ENCODE measurements around the gene SLC22A7.

Gene SLC22A7

GRCh38 chr6:43268782-43269272 is 29.2 kb upstream of the SLC22A7 start:
- Histone ChIP-seq H2AFZ (peak overlapping the region; percentile 85), H3K9me3 (ENCODE audit: control insufficient read depth, low read length) (no peaks in the 10 kb centered on the region), H3K4me1 (peaks cover 14% of the 10 kb centered on the region), H3K27ac (no peak overlapping the region), H3K4me2 (ENCODE audit: low read length) (no peak overlapping the region), H3K4me3 (ENCODE audit: low read depth, low read length) (no peak overlapping the region), H3K9ac (no peak overlapping the region), H3K79me2 (no peaks in the 10 kb centered on the region), H3K27me3 (ENCODE audit: control insufficient read depth, insufficient read depth, low read length) (no peaks in the 10 kb centered on the region), H3K36me3 (ENCODE audit: control insufficient read depth, insufficient read depth, low read length) (no peaks in the 10 kb centered on the region)
- TF ChIP-seq CTCF (IDR thresholded peaks at IDR 0.05) = no peak

GRCh38 chr6:43269273-43270007 is 28.6 kb upstream of the SLC22A7 start:
- Histone ChIP-seq H3K9ac (no peak overlapping the region), H3K4me3 (ENCODE audit: low read depth, low read length) (no peak overlapping the region), H2AFZ (peak overlapping the region; percentile 85), H3K79me2 (no peaks in the 10 kb centered on the region), H3K4me2 (ENCODE audit: low read length) (peak overlapping the region; percentile 22), H3K9me3 (ENCODE audit: control insufficient read depth, low read length) (no peaks in the 10 kb centered on the region), H3K27me3 (ENCODE audit: control insufficient read depth, insufficient read depth, low read length) (no peaks in the 10 kb centered on the region), H3K36me3 (ENCODE audit: control insufficient read depth, insufficient read depth, low read length) (no peaks in the 10 kb centered on the region), H3K27ac (no peak overlapping the region), H3K4me1 (peaks cover 14% of the 10 kb centered on the region)
- no peak for TF ChIP-seq CTCF (IDR thresholded peaks at IDR 0.05)

GRCh38 chr6:43271103-43271815 is 26.8 kb upstream of the SLC22A7 start:
- H3K79me2 ChIP-seq = no peaks in the 10 kb centered on the region
- no peak overlapping the region for H3K9ac ChIP-seq
- no peak overlapping the region for H3K4me2 ChIP-seq (ENCODE audit: low read length)
- TF ChIP-seq CTCF (IDR thresholded peaks at IDR 0.05) = no peak
- no peak overlapping the region for H3K4me3 ChIP-seq (ENCODE audit: low read depth, low read length)
- H3K27me3 ChIP-seq (ENCODE audit: control insufficient read depth, insufficient read depth, low read length) = no peaks in the 10 kb centered on the region
- H3K27ac ChIP-seq = no peak overlapping the region
- no peaks in the 10 kb centered on the region for H3K9me3 ChIP-seq (ENCODE audit: control insufficient read depth, low read length)
- no peak overlapping the region for H2AFZ ChIP-seq
- peaks cover 14% of the 10 kb centered on the region for H3K4me1 ChIP-seq
- H3K36me3 ChIP-seq (ENCODE audit: control insufficient read depth, insufficient read depth, low read length) = no peaks in the 10 kb centered on the region

GRCh38 chr6:43271944-43272343 is 26.1 kb upstream of the SLC22A7 start:
- peaks cover 14% of the 10 kb centered on the region for H3K4me1 ChIP-seq
- no peaks in the 10 kb centered on the region for H3K27me3 ChIP-seq (ENCODE audit: control insufficient read depth, insufficient read depth, low read length)
- no peaks in the 10 kb centered on the region for H3K36me3 ChIP-seq (ENCODE audit: control insufficient read depth, insufficient read depth, low read length)
- H3K4me2 ChIP-seq (ENCODE audit: low read length) = no peak overlapping the region
- H3K27ac ChIP-seq = no peak overlapping the region
- no peak overlapping the region for H3K4me3 ChIP-seq (ENCODE audit: low read depth, low read length)
- no peaks in the 10 kb centered on the region for H3K9me3 ChIP-seq (ENCODE audit: control insufficient read depth, low read length)
- no peak for TF ChIP-seq CTCF (IDR thresholded peaks at IDR 0.05)
- H2AFZ ChIP-seq = no peak overlapping the region
- H3K79me2 ChIP-seq = no peaks in the 10 kb centered on the region
- no peak overlapping the region for H3K9ac ChIP-seq

All from parathyroid adenoma (tissue), 2 donors.